DND-41 (cell line): ENCODE data around the gene PPT2.

Experiments
- CTCF ChIP-seq: IDR thresholded peaks from 2 replicates; pipeline ENCODE4 v1.5.1; 2012; ENCODE audit warnings: borderline replicate concordance, low read length, moderate library complexity, mild to moderate bottlenecking; ENCODE audit not compliant: poor library complexity, severe bottlenecking; ENCODE audit errors: extremely low read depth
- EZH2 ChIP-seq: IDR thresholded peaks from 3 replicates; pipeline ENCODE4 v1.6.1; 2012; ENCODE audit warnings: borderline replicate concordance, low read depth, mild to moderate bottlenecking, moderate library complexity, low read length, inconsistent platforms; ENCODE audit not compliant: severe bottlenecking

- TF ChIP-seq EZH2 (no peak), CTCF (no peak)
These were observed 28.6 kb downstream of the PPT2 start for GRCh38 chr6:32182555-32182981.
